H1 (cell line): ENCODE results near the gene TCHP. TPM values are rescaled to one million over a fixed set of nuclear protein-coding genes. Genes with fewer than 3 reads are reported as not detected.

Experiments
- CTCF ChIA-PET: fragments of 300-600 bp; sonication (Branson Sonifier 250); formaldehyde crosslinking; loops from one replicate; lab custom pipeline; 2021; ENCODE audit not compliant: partially characterized antibody; lab: Charles Lee
- POLR2A ChIA-PET: fragments of 300-600 bp; sonication (Branson Sonifier 250); formaldehyde crosslinking; loops from one replicate; lab custom pipeline; 2021; ENCODE audit warnings: inconsistent platforms; ENCODE audit not compliant: partially characterized antibody; lab: Charles Lee
- DNase-seq, 2 experiments: peaks; one replicate each; pipeline versions ENCODE4 v3.0.0 to v3.0.0-alpha.2; 2010 to 2022; ENCODE audit warnings: low spot score in 2 of 2, low read depth in 1 of 2, mixed read lengths in 1 of 2
- FAIRE-seq: peaks from 2 replicates; lab custom pipeline; 2011; peaks lifted over from hg19 to GRCh38; lab: Jason Lieb, UNC
- H2AFZ ChIP-seq: 2 replicates; pipeline ENCODE4 v1.8.1; 2012; ENCODE audit warnings: low read length, inconsistent platforms
- H2AK5ac ChIP-seq: 2 replicates; pipeline ENCODE4 v1.6.1; 2013; ENCODE audit warnings: low read depth, low read length
- H2BK120ac ChIP-seq: replicated peaks from 2 replicates; pipeline ENCODE3; 2013; ENCODE audit warnings: low read depth, low read length, inconsistent platforms
- H2BK12ac ChIP-seq: 2 replicates; pipeline ENCODE4 v1.6.1; 2013; ENCODE audit warnings: low read depth, low read length
- H2BK15ac ChIP-seq: 2 replicates; pipeline ENCODE4 v1.6.1; 2013; ENCODE audit warnings: low read length
- H2BK20ac ChIP-seq: 2 replicates; pipeline ENCODE4 v1.6.1; 2013; ENCODE audit warnings: low read length
- H2BK5ac ChIP-seq: 2 replicates; pipeline ENCODE4 v1.6.1; 2013; ENCODE audit warnings: low read depth, low read length
- H3K14ac ChIP-seq: 2 replicates; pipeline ENCODE4 v1.6.1; 2013; ENCODE audit warnings: inconsistent platforms; ENCODE audit not compliant: insufficient read length
- H3K18ac ChIP-seq: 2 replicates; pipeline ENCODE4 v1.6.1; 2013; ENCODE audit warnings: low read length; ENCODE audit errors: extremely low read depth
- H3K23ac ChIP-seq: 2 replicates; pipeline ENCODE4 v1.6.1; 2013; ENCODE audit warnings: inconsistent platforms; ENCODE audit not compliant: insufficient read length
- H3K23me2 ChIP-seq: 2 replicates; pipeline ENCODE4 v1.6.1; 2013; ENCODE audit warnings: low read depth, low read length
- H3K27ac ChIP-seq: 2 replicates; pipeline ENCODE4 v1.6.1; 2011; ENCODE audit warnings: low read depth, low read length, inconsistent platforms
- H3K27me3 ChIP-seq, 4 experiments: replicated peaks in 1 of 4; 1 replicate in 1 of 4; 2 replicates in 3 of 4; pipeline versions ENCODE4 v1.6.1 to v1.8.1; 2011 to 2013; ENCODE audit warnings: low read length in 3 of 4, mild to moderate bottlenecking in 3 of 4, inconsistent platforms in 2 of 4, mixed read lengths in 2 of 4, moderate library complexity in 1 of 4; ENCODE audit not compliant: control insufficient read depth in 3 of 4, insufficient read depth in 3 of 4; ENCODE audit errors: extremely low read depth in 1 of 4
- H3K36me3 ChIP-seq, 4 experiments: 2 replicates each; pipeline versions ENCODE4 v1.6.1 to v1.8.1; 2011 to 2013; ENCODE audit warnings: mild to moderate bottlenecking in 4 of 4, low read length in 3 of 4, moderate library complexity in 2 of 4, control low read depth in 1 of 4, inconsistent platforms in 1 of 4; ENCODE audit not compliant: insufficient read depth in 4 of 4, control insufficient read depth in 2 of 4
- H3K4ac ChIP-seq: replicated peaks from 2 replicates; pipeline ENCODE3; 2013; ENCODE audit warnings: low read length, low read depth, mixed read lengths, inconsistent platforms; ENCODE audit not compliant: insufficient read length
- H3K4me1 ChIP-seq, 4 experiments: replicated peaks in 1 of 4; 1 replicate in 1 of 4; 2 replicates in 3 of 4; pipeline versions ENCODE4 v1.6.1 to v1.8.1; 2011 to 2013; ENCODE audit warnings: low read length in 3 of 4, inconsistent platforms in 2 of 4, mixed read lengths in 1 of 4; ENCODE audit not compliant: insufficient read depth in 4 of 4, control insufficient read depth in 3 of 4
- H3K4me2 ChIP-seq, 2 experiments: 2 replicates each; pipeline versions ENCODE4 v1.6.1 to v1.8.1; 2011 to 2013; ENCODE audit warnings: low read depth in 2 of 2, low read length in 2 of 2, control low read depth in 1 of 2, inconsistent platforms in 1 of 2, mild to moderate bottlenecking in 1 of 2; ENCODE audit not compliant: insufficient read depth in 1 of 2
- H3K4me3 ChIP-seq, 4 experiments: fragments of 200-600, 300-600 bp in 1 of 4; sonication (generic), shearing (Covaris generic), sonication (Bioruptor Twin) in 1 of 4; 2 replicates each; pipeline versions ENCODE4 v1.5.1 to v1.8.1; 2011 to 2016; ENCODE audit warnings: low read length in 4 of 4, low read depth in 3 of 4, control low read depth in 2 of 4, inconsistent platforms in 2 of 4, mild to moderate bottlenecking in 2 of 4, mixed read lengths in 1 of 4, moderate library complexity in 1 of 4; ENCODE audit not compliant: insufficient read depth in 2 of 4; ENCODE audit errors: extremely low read depth in 1 of 4
- H3K56ac ChIP-seq: replicated peaks from 2 replicates; pipeline ENCODE3; 2013; ENCODE audit warnings: low read depth, mild to moderate bottlenecking, mixed read lengths, low read length, inconsistent platforms; ENCODE audit not compliant: insufficient read length
- H3K79me1 ChIP-seq: 2 replicates; pipeline ENCODE4 v1.6.1; 2013; ENCODE audit warnings: low read depth, low read length, control low read depth
- H3K79me2 ChIP-seq, 2 experiments: 2 replicates each; pipeline versions ENCODE4 v1.6.1 to v1.8.1; 2012 to 2013; ENCODE audit warnings: low read length in 2 of 2, mild to moderate bottlenecking in 2 of 2, inconsistent platforms in 1 of 2; ENCODE audit not compliant: insufficient read depth in 2 of 2, control insufficient read depth in 1 of 2
- H3K9ac ChIP-seq, 4 experiments: replicated peaks in 1 of 4; 1 replicate in 1 of 4; 2 replicates in 3 of 4; pipeline versions ENCODE4 v1.6.1 to v1.8.1; 2011 to 2013; ENCODE audit warnings: low read depth in 3 of 4, low read length in 3 of 4, control low read depth in 2 of 4, mild to moderate bottlenecking in 2 of 4, moderate library complexity in 2 of 4, inconsistent platforms in 1 of 4; ENCODE audit errors: extremely low read depth in 1 of 4
- H3K9me3 ChIP-seq, 2 experiments: 2 replicates each; pipeline versions ENCODE4 v1.6.1 to v1.8.1; 2012 to 2013; ENCODE audit warnings: mild to moderate bottlenecking in 2 of 2, moderate library complexity in 2 of 2, control low read depth in 1 of 2, inconsistent platforms in 1 of 2, low read depth in 1 of 2, low read length in 1 of 2, mixed read lengths in 1 of 2; ENCODE audit not compliant: insufficient read depth in 2 of 2
- H4K20me1 ChIP-seq, 2 experiments: replicated peaks in 1 of 2; 2 replicates each; pipeline versions ENCODE3 to v1.8.1; 2011 to 2013; ENCODE audit warnings: inconsistent platforms in 2 of 2, low read length in 2 of 2, mild to moderate bottlenecking in 1 of 2; ENCODE audit not compliant: insufficient read depth in 2 of 2, control insufficient read depth in 1 of 2
- H4K5ac ChIP-seq: 2 replicates; pipeline ENCODE4 v1.6.1; 2013; ENCODE audit warnings: low read length, low read depth, mixed read lengths, inconsistent platforms; ENCODE audit not compliant: insufficient read length
- H4K8ac ChIP-seq: 2 replicates; pipeline ENCODE4 v1.8.0; 2013; ENCODE audit warnings: mild to moderate bottlenecking, moderate library complexity, low read length, inconsistent platforms; ENCODE audit not compliant: insufficient read depth; ENCODE audit errors: extremely low read depth
- H4K91ac ChIP-seq: replicated peaks from 2 replicates; pipeline ENCODE3; 2013; ENCODE audit warnings: low read length, mixed read lengths, inconsistent platforms; ENCODE audit not compliant: insufficient read length
- ATF3 ChIP-seq: IDR thresholded peaks from 2 replicates; pipeline ENCODE4 v1.6.1; 2011; ENCODE audit warnings: low read depth, mild to moderate bottlenecking, low read length; ENCODE audit not compliant: insufficient read depth
- SRF ChIP-seq: IDR thresholded peaks from 2 replicates; pipeline ENCODE4 v1.6.1; 2011; ENCODE audit warnings: mild to moderate bottlenecking, low read depth, low read length, moderate library complexity
- WGBS, 2 experiments: shearing (Covaris generic) in 1 of 2; methylation state at CpG; one replicate each; pipeline versions ENCODE4 v1.1.6 to v1.1.7; 2013 to 2015; ENCODE audit warnings: low lambda C conversion rate in 2 of 2, mixed read lengths in 2 of 2, inconsistent platforms in 1 of 2, low coverage in 1 of 2, missing lambda C conversion rate in 1 of 2; ENCODE audit not compliant: insufficient replicate concordance in 2 of 2, insufficient coverage in 1 of 2, insufficient read length in 1 of 2; ENCODE audit errors: extremely low coverage in 1 of 2, missing lambda C conversion rate in 1 of 2; 5-methylcytosine and 5-hydroxymethylcytosine counted together
- polyA plus RNA-seq, 7 experiments: library from polyadenylated mRNA; depleted of rRNA in 3 of 7; stranded (reverse) in 5 of 7; unstranded in 2 of 7; fragments of >200 nt in 5 of 7; fragments of 200-250 nt in 2 of 7; gene quantifications; 1 replicate in 5 of 7; 2 replicates in 1 of 7; 4 replicates in 1 of 7; pipeline versions ENCODE4 v1.2.1 to v1.2.3, GENCODE V29; 2011 to 2013; ENCODE audit warnings: missing spikeins in 2 of 7, mixed read lengths in 2 of 7
- total RNA-seq: library from RNA; stranded (reverse); fragmentation: NEBNext Ultra II Directional; extraction: Animal tissue kit (Norgen Biotek cat#: 25700); gene quantifications from 2 replicates; pipeline ENCODE4 v1.2.1, GENCODE V29; 2021
- TF ChIP-seq, protein P1 (sequence below): IDR thresholded peaks from 2 replicates; pipeline ENCODE4 v1.6.1; 2012; ENCODE audit warnings: inconsistent platforms

TCHP gene
- total and polyA plus RNA-seq, 2 of the 8 experiments (the other 6 are each of a cell fraction or from before 2014, with no cell fraction given): 2.8 to 4.5 TPM

GRCh38 chr12:109940339-109940923 is 40.4 kb downstream of the TCHP start:
- Histone ChIP-seq H2BK15ac (no peak overlapping the region), H2BK5ac (no peak overlapping the region), H4K8ac (no peak overlapping the region), H4K20me1 (no peaks in the 10 kb centered on the region), H3K56ac (no peak overlapping the region), H2AK5ac (no peak overlapping the region), H3K79me2 (no peaks in the 10 kb centered on the region), H3K4me1 (peaks cover 0 to 7% (median 1%) of the 10 kb centered on the region in 4 experiments; a peak in 3 of 7 replicates), H3K27me3 (no peaks in the 10 kb centered on the region), H3K79me1 (no peaks in the 10 kb centered on the region), H3K23me2 (no peaks in the 10 kb centered on the region), H4K5ac (no peak overlapping the region), H3K14ac (no peak overlapping the region), H2BK120ac (no peak overlapping the region), H3K9ac (no peak overlapping the region), H3K9me3 (no peaks in the 10 kb centered on the region), H3K36me3 (peaks cover 0 to 15% (median 4%) of the 10 kb centered on the region in 4 experiments; a peak in 4 of 8 replicates), H3K23ac (no peak overlapping the region), H3K4me2 (no peak overlapping the region), H3K4ac (no peak overlapping the region), H3K4me3 (no peak overlapping the region), H2BK20ac (no peak overlapping the region), H4K91ac (no peak overlapping the region), H2BK12ac (no peak overlapping the region), H3K18ac (no peak overlapping the region), H2AFZ (no peak overlapping the region), H3K27ac (no peak overlapping the region)
- DNase-seq: no peak
- ChIA-PET POLR2A (no interaction called here), CTCF (interaction anchor here (1.0 to 2.0 kb wide), 6 partner anchors 10 to 1084 kb away, joined by 3 to 7 read pairs (median 4); no protein-coding TSS in a partner anchor)
- FAIRE-seq: no peak
- WGBS, 2 experiments: 94% methylated on average over 6 of the region's 6 CpGs; no CpG with 5 or more reads in 1 of the 2 experiments
- TF ChIP-seq SRF (no peak), ATF3 (no peak)
- TF ChIP-seq, protein P1, sequence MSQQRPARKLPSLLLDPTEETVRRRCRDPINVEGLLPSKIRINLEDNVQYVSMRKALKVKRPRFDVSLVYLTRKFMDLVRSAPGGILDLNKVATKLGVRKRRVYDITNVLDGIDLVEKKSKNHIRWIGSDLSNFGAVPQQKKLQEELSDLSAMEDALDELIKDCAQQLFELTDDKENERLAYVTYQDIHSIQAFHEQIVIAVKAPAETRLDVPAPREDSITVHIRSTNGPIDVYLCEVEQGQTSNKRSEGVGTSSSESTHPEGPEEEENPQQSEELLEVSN: no peak
